Skin of body (tissue), 2 donors: ENCODE measurements around the gene EVPL. TPM values are rescaled to one million over a fixed set of nuclear protein-coding genes. Genes with fewer than 3 reads are reported as not detected.
"Not testable (repeated sequence)": the region's sequence is repeated elsewhere in the genome, so short reads cannot be mapped to it uniquely, and the experiment has no call there.

Experiments used
- DNase-seq: peaks from one replicate; lab custom pipeline; 2025; lab: John Stamatoyannopoulos, UW
- total RNA-seq: library from RNA; depleted of rRNA; stranded (reverse); fragments of >200 nt; gene quantifications from one replicate; pipeline ENCODE4 v1.2.3, GENCODE V29; 2014

EVPL gene
- total RNA-seq = 43.7 TPM

DNA sequence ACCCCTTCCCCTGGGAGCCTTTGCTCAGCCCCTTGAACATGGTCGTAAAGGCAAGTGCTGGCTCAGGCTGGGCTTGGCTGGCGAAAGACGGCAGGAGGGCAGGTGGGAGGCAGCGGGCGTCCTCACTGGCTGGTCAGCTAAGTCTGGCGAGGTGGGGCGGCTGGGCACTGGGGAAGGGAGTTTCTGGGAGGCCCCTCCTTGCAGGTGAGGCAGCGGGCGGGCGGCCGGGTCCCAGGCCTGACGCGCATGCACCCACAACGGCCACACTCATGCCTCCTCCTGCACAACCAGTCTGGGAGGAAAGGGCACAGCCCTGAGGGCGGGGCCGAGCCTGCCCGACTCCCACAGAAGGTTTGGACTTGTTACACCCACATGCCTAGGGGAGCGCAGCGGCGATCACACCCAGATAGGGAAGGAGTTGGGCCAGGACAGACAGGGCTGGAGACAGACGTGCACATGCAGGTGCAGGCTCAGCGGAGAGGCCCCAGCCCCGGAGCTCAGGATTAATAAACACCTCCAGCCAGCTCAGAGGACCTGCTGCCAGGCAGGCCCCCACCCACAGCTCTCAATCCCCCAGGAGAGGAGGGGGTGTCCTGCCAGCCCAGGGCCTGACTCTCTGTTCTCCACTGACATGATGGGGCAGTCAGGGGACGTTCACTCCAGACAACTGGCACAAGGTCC lies at the start of gene EVPL:
EVPL (minus strand) TSS at position 148 of the 681 bp plus-strand sequence; CDS start at position 40, 108 bp downstream.
- DNase-seq = no peak

DNA sequence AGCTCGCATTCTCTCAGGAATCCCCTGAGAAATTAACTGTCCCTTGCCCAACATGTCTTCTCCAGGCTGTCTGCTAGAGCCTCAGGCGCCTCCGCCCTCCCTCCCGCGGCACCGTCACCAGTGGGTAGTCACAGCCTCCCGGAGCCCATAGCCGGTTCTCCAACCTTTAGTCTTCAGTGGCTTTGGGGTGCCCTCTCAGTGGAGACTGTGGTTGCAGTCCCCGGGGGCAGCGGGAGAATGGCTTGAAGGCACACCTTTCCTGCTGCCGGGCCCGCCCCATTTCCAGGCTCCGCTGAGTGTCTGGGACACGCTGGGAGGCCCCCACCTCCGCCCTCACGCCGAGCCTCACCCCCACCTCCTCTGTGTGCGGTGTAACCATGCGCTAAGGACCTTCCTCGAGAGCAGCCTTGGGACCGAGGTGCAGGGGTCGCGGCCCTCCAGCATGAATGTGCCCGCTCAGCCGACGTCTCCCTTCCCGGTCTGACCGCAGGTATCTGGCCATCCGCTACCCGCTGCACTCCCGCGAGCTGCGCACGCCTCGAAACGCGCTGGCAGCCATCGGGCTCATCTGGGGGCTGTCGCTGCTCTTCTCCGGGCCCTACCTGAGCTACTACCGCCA lies 49.1 kb upstream of the EVPL start:
- DNase-seq = no peak

DNA sequence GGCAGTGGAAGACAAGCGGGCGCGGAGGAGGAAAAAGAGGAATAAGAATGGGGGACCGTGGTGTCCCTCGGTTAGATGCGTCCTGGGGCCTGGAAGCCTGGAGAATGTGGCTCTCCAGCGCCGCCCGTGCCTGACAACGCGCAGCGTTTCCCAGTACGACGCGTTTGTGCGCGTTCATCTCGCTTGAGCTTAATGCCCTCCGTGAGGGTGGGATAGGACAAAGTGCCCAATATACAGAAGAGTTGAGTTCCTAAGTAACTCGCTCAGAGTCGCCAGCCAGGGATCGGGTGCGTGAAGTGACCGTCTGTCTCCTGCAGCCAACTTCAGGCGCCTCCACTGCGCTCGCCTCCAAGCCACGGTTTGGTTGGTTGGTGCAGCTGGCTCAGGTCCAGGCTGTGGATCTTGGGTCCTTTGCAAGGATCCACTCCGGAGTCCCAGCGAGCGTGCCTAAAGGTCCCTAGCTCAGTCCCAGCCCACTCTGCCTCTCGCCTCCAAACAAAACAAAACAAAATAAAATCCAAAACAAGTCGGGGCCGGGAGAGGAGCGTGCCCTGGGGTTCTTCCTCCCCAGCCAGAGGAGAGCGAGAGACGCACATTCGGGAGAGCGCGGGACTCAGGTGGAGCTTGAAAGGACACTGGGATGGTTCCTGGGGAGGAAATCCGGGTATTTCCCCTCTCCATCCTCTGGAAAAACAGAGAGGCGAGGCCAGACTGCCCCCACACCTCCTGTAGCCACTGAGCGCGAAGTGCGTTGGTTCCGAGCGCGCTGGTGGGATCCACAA lies 48.4 kb upstream of the EVPL start:
- no peak for DNase-seq

DNA sequence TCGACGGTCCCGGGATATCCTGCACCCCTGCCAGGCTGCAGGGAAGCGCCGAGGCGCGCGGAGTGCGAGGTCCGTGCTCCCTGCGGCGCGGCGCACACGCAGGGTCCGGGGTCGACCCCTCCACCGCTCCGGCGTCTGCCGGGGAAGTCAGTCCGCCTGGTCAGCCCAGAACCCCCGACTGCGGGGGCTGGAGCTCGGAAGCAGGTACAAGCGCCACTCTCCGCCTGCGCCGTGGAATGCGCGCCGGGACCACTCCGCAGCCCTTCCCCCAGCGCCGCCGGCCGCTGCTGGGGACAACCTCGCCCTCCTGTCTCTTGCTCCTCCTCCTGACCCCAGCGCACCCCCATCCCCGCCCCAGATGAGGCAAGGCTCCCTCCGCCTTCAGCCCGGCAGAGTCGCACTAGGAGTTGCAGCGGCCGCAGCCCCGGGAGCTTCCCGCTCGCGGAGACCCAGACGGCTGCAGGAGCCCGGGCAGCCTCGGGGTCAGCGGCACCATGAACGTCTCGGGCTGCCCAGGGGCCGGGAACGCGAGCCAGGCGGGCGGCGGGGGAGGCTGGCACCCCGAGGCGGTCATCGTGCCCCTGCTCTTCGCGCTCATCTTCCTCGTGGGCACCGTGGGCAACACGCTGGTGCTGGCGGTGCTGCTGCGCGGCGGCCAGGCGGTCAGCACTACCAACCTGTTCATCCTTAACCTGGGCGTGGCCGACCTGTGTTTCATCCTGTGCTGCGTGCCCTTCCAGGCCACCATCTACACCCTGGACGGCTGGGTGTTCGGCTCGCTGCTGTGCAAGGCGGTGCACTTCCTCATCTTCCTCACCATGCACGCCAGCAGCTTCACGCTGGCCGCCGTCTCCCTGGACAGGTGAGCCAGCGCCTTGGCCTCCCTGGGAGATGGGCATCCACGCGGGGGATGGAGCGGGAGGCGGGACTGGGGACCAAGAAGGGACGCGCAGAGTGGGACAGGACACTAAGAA lies 47.6 kb upstream of the EVPL start, which contains the start of gene GALR2:
GALR2 (plus strand) TSS at position 392 of the 974 bp plus-strand sequence; CDS start at position 495, 103 bp downstream.
- DNase-seq = no peak

DNA sequence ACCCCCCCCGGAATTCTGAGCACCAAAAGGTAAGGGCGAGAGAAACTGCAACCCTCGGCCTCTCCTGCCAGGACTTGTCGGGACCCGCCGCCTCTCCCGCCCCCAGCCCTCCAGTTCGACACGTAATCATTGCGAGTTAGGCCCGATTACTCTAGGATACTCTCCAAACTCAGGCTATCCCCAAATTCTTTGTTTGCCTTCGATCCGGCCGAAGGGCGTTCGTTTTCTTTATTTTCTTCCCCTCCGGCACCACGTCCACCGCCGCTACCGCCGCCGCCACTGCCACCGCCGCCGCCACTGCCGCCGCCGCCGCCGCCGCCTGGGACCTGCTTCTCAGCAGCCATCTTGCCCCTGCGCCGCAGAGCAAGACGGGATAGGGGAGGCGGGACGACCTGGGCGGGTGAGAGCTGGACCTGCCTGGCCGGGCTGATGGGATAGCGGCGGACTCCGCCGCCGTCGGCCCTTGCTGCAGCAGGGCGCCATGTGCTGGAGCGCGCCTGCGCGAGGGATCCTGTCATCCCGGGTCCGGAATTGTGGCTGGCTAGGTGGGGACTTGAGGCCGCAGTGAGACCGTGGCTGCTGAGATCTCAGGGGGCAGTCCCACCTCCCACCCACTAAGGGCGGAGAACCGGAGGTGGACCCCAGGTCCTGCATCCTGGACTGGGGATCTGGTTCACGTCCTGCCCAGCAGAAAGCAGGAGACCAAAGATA lies 45.2 kb upstream of the EVPL start, which contains the start of gene SRP68:
SRP68 (minus strand) TSS at position 370 of the 711 bp plus-strand sequence; CDS start at position 344, 26 bp downstream.
- peak; percentile 88 for DNase-seq

DNA sequence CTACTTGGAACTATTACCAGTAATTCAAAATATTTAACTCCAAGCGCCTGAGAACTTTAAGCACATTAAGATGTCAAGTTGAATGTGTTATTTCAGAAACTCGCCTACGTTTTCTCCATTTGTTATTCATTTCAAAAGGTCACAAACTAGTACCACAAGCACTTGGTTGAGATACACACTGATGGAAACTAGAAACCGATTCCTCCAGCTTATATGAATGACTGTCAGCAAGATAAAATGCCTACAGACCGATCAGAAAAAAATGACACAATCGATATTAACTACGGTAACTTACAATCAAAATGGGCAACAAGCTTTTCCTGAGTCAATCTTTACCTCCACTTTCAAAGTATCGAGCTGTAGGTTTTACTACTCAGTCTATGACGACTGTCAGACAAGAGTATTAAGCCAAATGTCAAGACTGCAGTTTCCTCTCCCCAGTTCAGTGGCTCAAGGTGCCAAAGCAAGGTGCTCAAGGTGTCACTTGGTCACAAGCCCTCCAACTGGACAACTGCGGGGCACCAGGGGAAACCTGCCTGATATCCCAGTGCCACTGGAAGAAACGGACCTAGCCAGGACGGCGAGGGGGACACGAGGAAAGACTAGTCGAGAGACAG lies 44.5 kb upstream of the EVPL start:
- DNase-seq = no peak

DNA sequence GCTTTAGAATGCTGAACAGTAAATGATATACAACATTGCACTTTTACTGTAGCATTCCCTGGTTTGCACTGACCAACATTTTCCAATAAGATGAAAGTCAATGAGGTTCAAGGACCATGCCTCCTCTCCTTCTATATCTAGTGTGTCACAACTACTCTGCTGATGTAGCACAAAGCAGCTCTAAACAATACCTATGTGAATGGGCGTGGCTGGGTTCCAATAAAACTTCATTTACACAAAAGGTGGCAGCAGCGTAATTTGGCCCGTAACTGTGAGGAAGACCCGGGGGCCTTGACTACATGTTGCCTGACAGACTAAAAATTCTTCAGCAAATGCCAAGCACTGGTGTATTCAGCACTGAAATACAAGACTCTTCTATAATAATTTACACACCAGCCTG lies 38.7 kb upstream of the EVPL start:
- DNase-seq = no peak

DNA sequence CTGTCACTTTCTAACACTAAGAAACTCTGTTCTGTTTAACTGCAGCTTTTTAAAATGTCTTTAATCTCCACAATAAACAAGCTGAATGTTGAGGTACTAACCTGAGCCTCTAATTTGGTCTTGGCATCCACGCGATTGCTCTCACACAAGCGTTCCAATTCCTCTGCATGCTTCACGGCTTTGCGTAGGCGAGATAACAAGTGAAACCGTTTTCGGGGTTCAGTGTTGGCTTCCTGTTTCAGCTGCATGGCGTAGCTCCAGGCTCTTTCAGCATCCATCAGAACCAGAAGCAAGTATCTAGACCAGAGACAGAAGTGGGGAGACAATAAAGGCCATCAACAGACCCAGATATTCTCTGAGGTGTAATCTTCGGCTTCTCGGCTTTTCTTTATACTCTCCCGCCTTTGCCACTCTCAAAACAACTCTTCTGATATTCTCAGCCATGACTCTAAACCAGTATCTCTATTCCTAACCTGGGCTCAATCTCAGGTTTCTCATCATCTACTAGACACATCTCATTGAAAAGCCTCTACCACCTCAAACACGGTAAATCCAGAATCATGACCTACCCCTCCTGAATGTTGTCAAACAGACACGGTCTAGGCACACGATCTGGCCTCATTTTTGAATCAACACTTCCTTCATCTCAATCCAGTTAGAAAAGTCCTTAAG lies 36.9 kb upstream of the EVPL start:
- no peak for DNase-seq

DNA sequence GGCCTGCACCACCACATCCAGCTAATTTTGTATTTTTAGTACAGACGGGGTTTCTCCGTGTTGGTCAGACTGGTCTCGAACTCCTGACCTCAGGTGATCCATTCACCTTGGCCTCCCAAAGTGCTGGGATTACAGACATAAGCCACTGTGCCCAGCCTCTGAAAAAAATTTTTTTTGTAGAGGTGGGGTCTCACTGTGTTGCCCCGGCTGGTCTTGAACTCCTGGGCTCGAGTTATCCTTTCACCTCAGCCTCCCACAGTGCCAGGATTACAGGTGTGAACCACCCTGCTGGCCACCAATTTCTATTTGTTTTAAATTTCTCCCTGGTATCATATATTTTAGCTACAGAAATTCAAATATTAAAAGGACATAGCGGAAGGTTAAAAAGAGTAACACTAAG lies 31.2 kb upstream of the EVPL start:
- DNase-seq = not testable (repeated sequence)

DNA sequence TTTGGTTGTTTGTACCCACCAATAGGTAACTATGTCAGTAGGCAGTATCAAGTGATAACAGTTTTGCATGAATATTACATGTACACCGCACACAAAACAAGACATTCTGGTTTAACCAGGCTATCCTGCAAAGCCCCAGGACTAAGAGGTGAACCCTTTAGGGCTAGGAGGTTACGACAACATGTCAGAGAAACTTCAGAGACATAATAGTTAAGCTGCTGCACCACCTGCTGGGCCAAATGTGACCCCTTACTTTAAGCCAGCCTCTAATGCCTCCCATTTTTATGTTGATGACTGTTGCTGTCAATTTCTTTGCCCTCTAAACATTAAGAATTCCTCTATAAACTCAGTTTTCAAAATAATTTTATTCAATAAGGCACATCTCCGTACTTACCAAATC lies 29.8 kb upstream of the EVPL start:
- no peak for DNase-seq

DNA sequence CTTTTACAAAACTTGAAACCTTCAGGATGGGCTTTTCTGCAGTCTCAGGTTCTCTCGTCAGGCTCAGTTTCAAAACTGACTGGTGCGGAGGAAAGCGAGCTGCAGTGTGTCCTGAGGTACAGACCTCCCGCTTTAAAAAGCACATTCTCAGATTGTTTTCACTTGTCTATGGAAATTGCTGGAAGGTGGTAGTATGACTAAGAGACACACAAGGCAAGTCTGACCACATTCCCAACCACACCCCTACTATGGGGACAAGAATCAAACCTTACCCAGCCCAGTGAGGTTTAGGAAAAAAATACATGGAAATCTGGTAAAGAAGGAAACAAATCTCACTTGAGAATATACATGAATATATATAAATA lies 27.0 kb upstream of the EVPL start:
- no peak for DNase-seq

DNA sequence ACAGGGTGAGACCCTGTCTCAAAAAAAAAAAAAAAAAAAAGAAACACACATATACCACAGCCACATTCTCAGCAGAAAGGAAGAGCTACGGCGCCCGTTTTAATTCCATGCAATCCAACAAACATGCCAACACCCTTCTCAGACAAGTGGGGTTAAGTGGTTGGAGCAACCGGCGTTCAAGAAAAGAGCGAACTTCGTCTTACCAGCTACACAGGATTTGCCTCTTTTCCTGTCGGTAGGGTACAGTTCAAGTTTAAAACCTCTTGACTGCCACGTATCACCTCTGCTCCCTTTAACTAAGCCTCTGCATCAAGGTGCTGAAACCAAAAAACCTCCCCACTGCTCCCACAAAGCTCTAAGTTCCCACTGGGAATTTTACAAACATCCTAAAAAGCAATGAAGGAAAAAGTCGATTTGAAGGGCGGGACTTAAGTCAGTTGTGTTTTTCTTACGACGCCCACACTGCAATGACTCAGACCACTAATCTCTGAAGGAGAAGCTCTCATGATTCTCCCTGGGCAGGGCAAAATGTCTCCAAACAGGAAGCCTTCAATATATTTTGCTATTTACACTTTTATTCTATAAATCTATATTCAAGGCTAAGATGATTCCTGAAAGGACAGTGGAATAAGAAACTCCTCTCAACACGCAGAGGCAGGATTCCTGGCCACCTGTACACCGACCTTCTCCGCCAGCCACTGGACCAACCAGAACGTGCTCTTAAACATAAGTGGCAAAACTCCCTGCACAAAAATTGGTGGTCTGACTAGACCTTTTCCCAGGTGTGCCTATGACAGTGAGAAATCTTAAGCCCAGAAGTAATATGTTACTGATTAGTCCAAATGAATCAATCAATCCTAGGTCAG lies 26.4 kb upstream of the EVPL start:
- DNase-seq = no peak

DNA sequence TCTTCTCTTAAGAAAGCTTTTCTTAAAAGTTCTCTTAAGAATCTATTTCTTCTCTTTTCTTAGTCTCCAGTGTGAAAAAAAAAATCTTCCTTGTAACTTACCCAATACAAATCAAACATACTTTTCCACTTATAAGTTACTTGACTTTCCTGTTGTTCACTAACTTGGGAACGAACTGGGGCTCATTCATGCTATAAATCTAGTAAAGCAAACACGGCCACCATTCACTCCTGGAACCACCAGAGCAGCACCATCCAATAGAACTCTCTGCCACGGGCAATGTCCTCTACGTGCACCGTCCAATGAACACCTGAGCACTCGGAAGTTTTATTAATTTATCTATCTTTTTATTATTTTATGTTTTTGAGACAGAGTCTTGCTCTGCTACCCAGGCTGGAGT lies 24.5 kb upstream of the EVPL start:
- no peak for DNase-seq

DNA sequence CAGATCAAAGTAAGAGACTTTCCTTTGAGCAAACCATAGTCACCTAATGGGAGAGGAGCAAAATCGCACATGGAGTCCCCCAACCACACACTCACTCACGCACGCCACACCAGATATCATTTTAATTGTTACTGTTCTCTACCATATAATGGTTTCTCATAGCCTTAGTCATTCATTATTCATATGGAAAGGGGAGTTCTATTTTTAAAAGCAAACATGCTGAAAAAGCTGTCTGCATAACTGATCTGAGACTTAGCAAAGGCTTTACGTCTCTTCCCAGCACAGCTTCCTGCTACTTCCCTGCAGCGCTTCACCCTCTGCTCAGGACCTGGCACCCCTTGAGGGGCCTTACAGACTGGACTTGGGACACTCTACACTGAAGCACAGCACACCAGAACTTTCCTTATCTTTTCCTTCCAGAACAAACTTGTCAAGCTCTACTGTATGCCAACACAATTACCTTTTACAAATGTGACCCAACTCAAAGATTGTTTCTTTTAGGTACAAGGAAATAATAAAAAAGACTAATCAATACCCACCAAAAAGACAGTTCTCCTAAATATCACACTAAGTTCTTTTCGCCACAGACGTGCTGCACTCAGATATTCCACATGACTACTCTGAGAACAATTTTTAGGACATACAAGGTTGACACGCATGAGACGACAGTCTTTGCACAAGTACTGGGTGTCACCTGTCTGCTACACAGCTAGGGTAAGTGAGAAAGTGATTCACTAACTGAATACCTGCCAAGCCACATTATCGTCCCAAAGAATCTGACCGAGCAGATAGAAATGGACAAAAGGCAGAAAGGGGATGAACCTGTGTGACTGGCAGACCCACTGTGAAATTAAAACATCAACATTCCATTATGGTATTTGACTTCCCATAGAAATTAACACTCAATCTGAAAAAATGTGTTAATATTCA lies 23.7 kb upstream of the EVPL start:
- DNase-seq = no peak

DNA sequence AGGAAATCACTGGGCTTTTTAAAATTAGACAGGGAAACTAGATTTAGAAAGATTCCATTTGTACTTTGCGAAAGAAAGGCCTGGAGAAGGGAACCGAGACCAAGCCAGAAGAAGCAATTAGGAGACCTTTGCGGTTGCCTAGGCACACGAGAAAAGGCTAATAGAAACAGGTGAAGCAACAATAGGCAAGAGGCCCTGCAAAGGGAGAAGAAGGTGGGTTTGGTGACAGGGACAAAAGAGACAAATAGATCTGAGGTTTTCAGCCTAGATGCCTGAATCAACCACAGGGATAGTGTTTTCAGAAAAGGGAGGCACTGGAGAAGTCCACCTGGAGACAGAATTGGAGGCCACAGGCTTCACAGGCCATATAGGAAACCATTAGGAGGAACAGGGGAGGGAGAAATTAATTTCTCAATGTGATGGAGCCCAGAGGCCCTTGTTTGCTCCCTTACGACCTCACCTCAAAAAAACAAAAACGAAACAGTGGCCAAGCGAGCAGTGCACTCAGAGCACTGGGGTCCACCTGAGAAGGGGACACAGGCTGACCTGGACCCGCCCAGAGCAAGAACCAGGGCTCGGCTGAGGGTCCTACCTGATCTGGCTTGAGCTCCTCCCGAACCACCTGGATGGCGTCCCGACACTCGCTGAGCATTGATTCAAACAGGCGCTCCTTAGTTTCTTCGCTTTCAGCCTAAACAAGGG lies 22.9 kb upstream of the EVPL start:
- no peak for DNase-seq

DNA sequence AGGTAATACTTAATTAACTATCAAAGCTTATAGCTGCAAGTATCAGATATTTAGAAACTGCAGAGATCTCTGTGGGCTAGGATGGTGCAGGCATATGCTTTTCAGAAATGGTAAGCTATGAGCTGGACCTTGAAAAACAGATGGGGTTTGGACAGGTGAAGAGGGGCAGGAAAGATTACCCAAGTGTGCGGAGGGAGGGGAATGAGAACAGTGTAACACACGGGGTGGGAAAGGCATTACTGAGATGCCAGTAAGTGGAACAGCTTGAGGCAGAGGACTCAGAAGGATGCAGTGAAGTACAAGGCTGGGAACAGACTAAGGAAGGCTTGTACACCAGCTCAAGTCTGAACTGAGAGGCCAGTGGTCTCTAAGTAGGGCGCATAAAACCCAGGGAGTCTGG lies 22.1 kb upstream of the EVPL start:
- no peak for DNase-seq

DNA sequence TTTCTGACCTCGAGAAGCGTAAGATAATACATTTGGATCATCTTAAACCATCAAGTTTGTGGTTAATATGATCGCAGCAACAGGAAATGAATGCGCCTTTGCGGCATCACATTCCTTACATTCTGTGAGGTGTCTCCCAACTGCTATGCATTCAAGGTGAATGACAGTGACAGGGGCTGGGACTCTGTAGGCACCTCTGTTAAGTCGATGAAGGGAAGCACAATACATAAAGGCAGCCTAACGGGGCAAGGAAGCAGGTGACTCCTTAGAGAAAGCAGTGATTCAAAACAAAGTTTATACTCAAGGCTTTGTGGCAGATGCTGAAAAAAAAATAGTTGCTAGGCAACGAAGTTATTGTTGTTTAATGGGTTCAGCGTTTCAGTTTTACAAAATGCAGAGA lies 21.6 kb upstream of the EVPL start:
- DNase-seq = no peak
